D721Med (cell line): ENCODE measurements around the gene DOCK3.

Experiments used
- DNase-seq: peaks from one replicate; pipeline ENCODE4 v3.0.0; 2011; ENCODE audit warnings: low spot score; ENCODE audit not compliant: insufficient read length
- FAIRE-seq: peaks from 2 replicates; lab custom pipeline; 2011; peaks lifted over from hg19 to GRCh38; lab: Jason Lieb, UNC
- TF ChIP-seq, protein P1 (sequence below): IDR thresholded peaks from 2 replicates; pipeline ENCODE4 v1.5.1; 2012; ENCODE audit warnings: mild to moderate bottlenecking, control low read depth; ENCODE audit not compliant: insufficient read depth; ENCODE audit errors: missing control alignments

DOCK3 gene

DNA sequence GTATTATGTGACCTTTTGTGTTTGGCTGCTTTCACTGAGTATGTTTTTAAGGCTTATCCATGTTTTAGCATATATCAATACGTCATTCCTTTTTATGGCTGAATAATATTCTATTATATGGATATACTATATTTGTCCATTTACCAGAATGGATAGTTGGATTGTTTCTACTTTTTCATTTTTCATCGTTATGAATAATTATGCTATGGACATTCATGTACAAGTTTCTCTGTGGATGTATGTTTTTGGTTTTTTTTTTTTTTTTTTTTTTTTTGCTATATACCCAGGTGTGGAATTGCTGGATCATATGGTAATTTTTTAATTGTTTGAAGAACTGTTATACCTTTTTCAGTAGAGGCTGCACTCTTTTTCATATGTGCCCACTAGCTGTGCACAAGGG is 23.5 kb downstream of the DOCK3 start:
- no peak for DNase-seq
- no peak for FAIRE-seq
- TF ChIP-seq, protein P1, sequence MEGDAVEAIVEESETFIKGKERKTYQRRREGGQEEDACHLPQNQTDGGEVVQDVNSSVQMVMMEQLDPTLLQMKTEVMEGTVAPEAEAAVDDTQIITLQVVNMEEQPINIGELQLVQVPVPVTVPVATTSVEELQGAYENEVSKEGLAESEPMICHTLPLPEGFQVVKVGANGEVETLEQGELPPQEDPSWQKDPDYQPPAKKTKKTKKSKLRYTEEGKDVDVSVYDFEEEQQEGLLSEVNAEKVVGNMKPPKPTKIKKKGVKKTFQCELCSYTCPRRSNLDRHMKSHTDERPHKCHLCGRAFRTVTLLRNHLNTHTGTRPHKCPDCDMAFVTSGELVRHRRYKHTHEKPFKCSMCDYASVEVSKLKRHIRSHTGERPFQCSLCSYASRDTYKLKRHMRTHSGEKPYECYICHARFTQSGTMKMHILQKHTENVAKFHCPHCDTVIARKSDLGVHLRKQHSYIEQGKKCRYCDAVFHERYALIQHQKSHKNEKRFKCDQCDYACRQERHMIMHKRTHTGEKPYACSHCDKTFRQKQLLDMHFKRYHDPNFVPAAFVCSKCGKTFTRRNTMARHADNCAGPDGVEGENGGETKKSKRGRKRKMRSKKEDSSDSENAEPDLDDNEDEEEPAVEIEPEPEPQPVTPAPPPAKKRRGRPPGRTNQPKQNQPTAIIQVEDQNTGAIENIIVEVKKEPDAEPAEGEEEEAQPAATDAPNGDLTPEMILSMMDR, result no peak

DNA sequence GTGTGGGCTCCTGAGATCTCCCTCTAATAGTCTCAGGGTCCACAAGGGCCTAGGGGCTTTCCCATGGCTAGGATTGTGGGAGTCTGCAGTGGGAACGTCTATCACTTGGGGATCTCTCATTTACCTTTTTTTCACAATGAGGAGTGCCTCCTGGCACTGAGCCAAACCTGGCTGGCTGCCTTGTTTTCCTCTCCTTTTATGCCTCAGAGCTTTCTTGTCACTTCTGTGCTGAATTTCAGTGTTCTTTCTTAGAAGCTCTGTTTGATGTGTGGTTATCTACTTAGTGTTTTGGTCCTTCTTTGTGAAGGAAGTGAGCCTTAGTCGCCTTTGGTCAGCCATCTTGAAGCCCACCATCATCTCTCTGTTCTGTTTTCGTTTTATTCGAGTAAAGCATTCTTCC is 33.9 kb downstream of the DOCK3 start:
- FAIRE-seq (no peak), DNase-seq (no peak)
- TF ChIP-seq, protein P1, result no peak

DNA sequence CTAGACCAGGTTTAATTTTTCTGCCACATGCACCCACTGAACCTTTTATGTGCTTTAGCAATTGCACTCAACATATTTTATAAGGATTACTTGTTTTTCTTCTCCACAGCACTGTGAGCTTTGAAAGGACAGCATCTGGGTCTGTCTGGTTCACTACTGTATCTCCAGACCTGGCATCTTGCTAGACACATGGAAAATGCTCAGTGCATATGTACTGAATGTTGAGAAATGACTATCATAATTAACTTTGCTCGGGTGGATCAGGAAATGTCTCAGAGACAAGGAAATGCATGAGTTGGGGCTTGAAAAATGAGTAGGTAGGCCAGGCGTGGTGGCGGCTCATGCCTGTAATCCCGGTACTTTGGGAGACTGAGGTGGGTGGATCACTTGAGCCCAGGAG is 40.2 kb downstream of the DOCK3 start:
- DNase-seq (no peak), FAIRE-seq (no peak)
- TF ChIP-seq, protein P1, result no peak

DNA sequence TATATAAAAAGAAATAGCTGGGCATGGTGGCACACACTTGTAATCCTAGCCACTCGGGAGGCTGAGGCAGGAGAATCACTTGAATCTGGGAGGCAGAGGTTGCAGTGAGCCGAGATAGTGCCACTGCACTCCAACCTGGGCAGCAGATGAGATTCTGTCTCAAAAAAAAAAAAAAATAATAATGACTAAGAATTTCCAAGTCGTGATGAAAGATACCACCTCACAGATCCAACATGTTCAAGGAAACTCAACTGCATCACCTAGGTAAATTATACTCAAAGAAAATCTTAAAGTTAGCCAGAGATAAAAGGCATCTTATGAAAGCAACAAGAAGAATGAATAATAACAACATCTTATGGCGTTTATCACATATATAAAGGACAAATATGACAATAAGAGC is 50.1 kb downstream of the DOCK3 start:
- FAIRE-seq, result no peak
- TF ChIP-seq, protein P1, result no peak
- DNase-seq, result no peak

DNA sequence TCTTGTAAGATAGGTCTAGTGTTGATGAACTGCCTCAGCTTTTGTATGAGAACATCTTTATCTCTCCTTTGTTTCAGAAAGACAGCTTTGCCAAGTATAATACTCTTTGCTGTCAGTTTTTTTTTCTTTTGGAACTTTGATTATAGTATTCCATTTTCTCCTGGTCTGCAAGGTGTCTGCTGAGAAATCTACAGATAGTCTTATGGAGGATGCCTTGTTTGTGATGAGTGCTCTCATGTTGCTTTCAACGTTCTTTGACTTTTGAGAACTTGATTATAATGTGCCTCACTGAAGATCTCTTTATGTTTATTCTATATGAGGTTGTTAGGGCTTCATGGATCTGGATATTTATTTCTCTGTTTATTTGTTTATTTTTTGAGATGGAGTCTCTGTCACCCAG is 60.3 kb downstream of the DOCK3 start:
- no peak for FAIRE-seq
- DNase-seq, result no peak
- TF ChIP-seq, protein P1, result no peak

DNA sequence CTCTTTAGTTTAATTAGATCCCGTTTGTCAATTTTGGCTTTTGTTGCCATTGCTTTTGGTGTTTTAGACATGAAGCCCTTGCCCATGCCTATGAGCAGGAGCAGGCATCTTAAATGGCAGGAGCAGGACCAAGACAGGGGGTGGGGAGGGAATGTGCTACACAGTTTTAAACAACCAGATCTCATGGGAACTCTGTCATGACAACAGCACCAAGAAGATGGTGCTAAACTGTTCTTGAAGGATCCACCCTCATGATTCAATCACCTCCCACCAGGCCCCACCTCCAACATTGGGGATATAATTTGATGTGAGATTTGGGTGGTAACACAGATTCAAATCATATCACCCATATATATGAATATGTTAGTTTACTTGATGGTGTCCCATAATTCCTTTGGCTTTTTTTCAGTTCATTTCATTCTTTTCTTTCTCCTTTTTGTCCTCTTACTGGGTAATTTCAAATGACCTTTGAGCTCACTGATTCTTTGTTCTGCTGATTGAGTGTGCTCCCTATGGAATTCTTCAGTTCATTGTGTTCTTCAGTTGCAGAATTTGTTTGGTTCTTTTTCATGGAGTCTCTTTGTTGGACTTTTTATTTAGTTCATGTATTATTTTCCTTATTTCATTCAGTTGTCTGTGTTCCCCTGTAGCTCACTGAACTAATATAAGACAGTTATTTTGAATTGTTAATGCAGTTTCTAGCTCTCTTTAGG is 62.6 kb downstream of the DOCK3 start:
- FAIRE-seq (peak; percentile 44), DNase-seq (no peak)
- TF ChIP-seq, protein P1, result no peak

DNA sequence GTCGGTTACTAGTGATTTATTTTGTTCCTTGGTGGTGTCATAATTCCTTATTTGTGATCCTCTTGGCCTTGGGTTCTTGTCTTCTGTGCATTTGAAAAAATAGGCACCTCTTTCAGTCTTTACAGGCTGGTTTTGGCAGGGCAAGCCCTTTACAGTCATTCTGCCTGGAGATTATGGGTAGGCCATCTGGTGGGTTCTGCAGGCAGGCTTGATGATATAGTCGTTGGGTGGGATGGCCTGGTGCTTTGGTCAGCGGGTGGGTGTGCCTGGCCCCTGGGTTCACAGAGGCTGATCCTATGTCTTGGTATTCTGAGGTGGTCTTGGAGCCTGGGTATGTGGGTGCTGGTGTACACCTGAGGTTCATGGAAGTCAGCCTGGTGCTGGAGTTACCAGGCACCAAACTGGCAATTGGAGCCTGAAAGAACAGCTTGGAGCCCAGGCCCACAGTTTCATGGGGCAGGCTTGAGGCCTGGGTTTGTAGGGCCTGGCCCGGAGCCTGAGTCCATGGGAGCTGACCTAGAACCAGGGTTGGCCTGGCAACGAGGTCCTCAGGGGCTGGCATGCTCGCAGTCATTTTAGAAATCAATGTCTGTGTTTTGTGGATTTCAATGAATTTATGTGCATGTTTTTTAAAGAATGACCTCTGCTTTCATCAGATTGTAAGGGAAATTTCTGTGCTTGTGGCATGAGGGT is 63.3 kb downstream of the DOCK3 start:
- TF ChIP-seq, protein P1, result no peak
- no peak for DNase-seq
- FAIRE-seq, result no peak
